Measurements from ENCODE around the gene ZP1. TPM values are rescaled to one million over a fixed set of nuclear protein-coding genes. Genes with fewer than 3 reads are reported as not detected.

ZP1 gene
- total and polyA plus RNA-seq, 2 experiments from 2014 or later = not detected

GRCh38 chr11:60874421-60875365 lies 7.4 kb downstream of the ZP1 start:
- H3K36me3 Mint-ChIP-seq (ENCODE audit: low read depth) = no peaks in the 10 kb centered on the region; the same call in 2 of the 3 replicates
- Histone ChIP-seq H3K27me3 (ENCODE audit: insufficient read depth) (no peaks in the 10 kb centered on the region), H2AFZ (no peak overlapping the region), H3K27ac (ENCODE audit: low read depth) (no peak overlapping the region), H3K79me2 (replicated peaks; ENCODE audit: insufficient read depth) (no peaks in the 10 kb centered on the region), H3F3A (replicated peaks; ENCODE audit: low read depth) (no peaks in the 10 kb centered on the region), H3K4me3 (no peak overlapping the region), H3K4me2 (no peak overlapping the region), H3K4me1 (ENCODE audit: insufficient read depth) (no peaks in the 10 kb centered on the region), H4K20me1 (replicated peaks; ENCODE audit: insufficient read depth) (no peaks in the 10 kb centered on the region; the same call in 1 of the 2 replicates), H3K9me2 (ENCODE audit: insufficient read depth) (no peaks in the 10 kb centered on the region), H3K36me3 (ENCODE audit: insufficient read depth) (no peaks in the 10 kb centered on the region)
- H3K4me3 Mint-ChIP-seq = no peak overlapping the region; the same call in 2 of the 3 replicates
- ATAC-seq = no peak
- DNase-seq (ENCODE audit: low spot score) = no peak
- no peak overlapping the region for H3K27ac Mint-ChIP-seq
- H3K4me1 Mint-ChIP-seq = peaks cover 6% of the 10 kb centered on the region; the same call in 2 of the 3 replicates
- H3K27me3 Mint-ChIP-seq (ENCODE audit: insufficient read depth, low read depth, poor library complexity) = no peaks in the 10 kb centered on the region
- TF ChIP-seq POLR2AphosphoS5 (IDR thresholded peaks at IDR 0.05; ENCODE audit: low read depth) = no peak
- TF ChIP-seq ETS1 (IDR thresholded peaks at IDR 0.05) = no peak
- no peak for TF ChIP-seq CTCF (conservative IDR thresholded peaks at IDR 0.05; ENCODE audit: low read depth in 2 of 2)
- no peak for TF ChIP-seq JUNB (IDR thresholded peaks at IDR 0.05; ENCODE audit: unreplicated experiment)
- TF ChIP-seq ZNF331 (CRISPR knock-in tag; IDR thresholded peaks at IDR 0.05; ENCODE audit: low read depth) = no peak
- no peak for TF ChIP-seq REST (IDR thresholded peaks at IDR 0.05; ENCODE audit: unreplicated experiment)
- no peak for TF ChIP-seq EZH2 (IDR thresholded peaks at IDR 0.05; ENCODE audit: low read depth, unreplicated experiment)
- TF ChIP-seq ZNF114 (CRISPR knock-in tag; IDR thresholded peaks at IDR 0.05) = no peak
- no peak for TF ChIP-seq NANOG (IDR thresholded peaks at IDR 0.05; ENCODE audit: borderline replicate concordance)
- no peak for TF ChIP-seq CREB1 (CRISPR knock-in tag; IDR thresholded peaks at IDR 0.05; ENCODE audit: low read depth)
- no peak for TF ChIP-seq ZNF462 (CRISPR knock-in tag; IDR thresholded peaks at IDR 0.05)
- no peak for TF ChIP-seq EZH2phosphoT487 (IDR thresholded peaks at IDR 0.05; ENCODE audit: unreplicated experiment)
- no peak for TF ChIP-seq STAT1 (IDR thresholded peaks at IDR 0.05; ENCODE audit: unreplicated experiment)
- no peaks in the 10 kb centered on the region for H3K9me3 Mint-ChIP-seq

Measured in GM23338 (cell line).